EH (cell line): Measurements from ENCODE around the gene PGGHG.
"Not testable (repeated sequence)": the region's sequence is repeated elsewhere in the genome, so short reads cannot be mapped to it uniquely, and the experiment has no call there.

ENCODE experiments used
- DNase-seq: peaks from one replicate; pipeline ENCODE4 v3.0.0-alpha.2; 2015; ENCODE audit warnings: low read depth

Gene PGGHG

DNA sequence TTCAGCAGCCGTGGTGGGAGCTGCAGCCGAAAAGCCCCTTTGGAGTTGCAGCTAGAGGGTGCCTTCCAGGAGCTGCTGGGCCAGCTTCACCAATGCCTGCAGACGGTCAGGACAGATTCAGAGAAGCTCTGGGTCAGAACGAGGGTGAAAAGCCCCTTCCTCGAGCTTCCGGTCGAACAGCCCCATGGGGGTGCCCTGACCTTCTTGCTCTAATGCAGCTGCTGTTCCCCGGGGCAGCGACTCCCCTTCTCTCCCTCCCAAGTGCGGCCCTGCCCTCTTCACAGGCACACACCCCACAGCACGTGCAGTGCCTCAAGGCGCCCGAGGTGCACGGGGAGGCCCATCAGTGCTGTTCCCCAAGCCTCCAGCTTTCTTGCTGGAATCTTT is 41.4 kb downstream of the PGGHG start:
- no peak for DNase-seq

DNA sequence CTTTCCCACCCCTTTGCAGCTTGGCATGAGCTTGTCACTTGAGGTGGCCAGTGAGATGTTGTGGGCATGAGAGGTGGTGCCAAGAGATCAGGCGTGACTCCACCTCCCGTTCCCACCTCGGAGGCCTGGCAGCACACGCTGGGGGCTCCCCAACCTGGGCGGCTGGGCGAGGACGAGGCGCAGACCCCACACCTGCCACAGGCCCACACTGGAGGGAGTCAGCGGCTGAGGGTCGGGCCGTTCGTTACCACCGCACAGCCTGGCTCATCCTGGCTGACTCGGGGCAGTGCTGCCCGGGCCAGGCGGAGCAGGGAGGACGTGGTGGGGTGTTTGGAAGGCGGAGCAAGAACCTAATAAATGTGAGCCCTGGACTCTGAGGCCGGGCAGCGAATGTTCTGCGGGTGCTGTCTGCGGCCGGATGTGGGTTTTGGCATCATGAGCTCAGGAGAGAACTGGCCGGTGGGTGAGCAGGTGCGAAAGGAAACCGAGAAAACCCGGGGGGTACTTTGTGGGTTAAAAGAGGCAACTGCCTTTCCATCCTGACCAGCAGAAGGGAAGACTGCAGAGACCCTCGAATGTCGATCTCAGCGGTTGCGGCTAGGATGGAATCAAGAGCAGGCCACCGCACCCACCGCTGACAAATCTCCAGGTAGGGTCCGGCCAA is 41.9 kb downstream of the PGGHG start:
- DNase-seq: no peak

DNA sequence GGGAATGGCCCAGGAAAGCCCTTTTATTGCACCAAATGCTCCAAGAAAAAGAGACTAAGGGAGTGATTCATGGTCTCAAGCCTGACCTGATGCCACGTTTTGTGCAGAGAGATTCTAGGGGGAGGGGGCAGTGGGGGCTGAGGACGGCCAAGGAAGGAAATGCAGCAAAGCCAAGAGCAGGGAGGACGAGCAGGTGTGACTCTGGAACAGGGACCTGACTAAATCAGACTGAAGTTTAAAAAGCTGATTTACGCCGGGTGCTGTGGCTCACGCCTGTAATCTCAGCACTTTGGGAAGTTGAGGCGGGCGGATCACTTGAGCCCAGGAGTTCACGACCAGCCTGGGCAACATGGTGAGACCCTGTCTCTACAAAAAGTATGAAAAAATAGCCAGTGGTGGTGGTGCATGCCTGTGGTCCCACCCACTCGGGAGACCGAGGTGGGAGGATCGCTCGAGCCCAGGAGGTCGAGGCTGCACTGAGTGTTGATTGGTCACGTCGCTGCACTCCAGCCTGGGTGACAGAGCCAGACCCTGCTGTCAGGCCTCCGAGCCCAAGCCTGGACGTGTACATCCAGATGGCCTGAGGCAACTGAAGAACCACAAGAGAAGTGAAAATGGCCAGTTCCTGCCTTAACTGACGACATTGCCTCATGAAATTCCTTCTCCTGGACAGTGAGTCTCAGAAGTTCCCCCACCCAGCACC is 42.6 kb downstream of the PGGHG start:
- no peak for DNase-seq

DNA sequence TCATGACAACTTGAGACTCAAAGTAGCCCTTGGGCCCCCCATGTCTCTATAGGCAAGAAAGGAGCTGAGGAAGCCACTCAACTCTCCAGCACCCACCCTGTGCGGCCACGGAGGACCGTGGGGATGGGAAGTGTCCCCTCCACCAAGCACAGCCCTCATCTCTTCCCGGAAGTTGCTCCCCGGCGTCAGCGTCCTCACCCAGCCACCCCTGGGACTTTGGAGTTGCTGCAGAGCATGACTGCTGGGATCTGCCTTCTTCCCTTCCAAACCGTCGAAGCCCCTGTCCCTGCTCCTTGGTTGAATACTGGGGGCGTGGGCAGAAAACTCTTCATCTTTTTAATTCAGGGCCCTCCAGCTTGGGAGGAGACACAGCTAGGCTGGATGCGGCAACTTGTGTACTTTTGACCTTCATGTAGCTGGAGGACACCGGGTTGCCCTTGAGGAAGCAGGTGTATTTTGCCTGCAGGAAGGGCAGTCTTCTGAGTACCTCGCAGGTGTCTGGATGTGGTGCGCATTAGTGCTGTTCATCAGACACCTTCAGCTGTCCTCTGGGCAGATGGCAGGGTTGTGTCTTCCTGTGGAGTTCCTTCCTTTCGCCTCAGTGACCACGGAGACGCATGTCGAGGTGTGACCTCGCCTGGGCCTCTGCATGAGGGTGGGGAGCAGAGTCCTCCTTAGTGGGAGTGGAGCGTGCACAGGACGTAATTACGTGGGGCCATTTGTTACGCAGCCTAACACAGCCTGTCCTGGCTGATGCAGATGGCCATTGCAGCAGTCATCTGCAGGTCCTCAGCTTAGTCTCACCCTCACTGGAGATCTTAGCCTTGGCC is 43.9 kb downstream of the PGGHG start:
- DNase-seq: no peak

DNA sequence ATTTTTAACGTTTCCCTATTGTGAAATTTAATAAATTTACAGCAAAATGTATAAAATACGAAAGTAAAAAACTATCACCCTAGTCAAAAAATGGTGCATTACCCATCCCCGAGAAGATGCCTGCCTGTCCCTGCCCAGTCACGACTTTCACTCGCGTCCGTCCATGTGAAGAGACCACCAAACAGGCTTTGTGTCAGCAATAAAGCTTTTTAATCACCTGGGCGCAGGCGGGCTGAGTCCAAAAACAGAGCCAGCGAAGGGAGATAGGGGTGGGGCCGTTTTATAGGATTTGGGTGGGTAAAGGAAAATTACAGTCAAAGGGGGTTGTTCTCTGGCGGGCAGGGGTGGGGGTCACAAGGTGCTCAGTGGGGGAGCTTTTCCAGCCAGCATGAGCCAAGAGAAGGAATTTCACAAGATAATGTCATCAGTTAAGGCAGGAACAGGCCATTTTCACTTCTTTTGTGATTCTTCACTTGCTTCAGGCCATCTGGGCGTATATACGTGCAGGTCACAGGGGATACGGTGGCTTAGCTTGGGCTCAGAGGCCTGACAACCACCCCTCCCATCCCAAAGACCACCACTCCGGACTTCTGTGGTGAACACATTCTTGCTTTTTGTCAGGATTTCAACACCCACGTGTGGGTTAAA is 44.8 kb downstream of the PGGHG start:
- DNase-seq: not testable (repeated sequence)

DNA sequence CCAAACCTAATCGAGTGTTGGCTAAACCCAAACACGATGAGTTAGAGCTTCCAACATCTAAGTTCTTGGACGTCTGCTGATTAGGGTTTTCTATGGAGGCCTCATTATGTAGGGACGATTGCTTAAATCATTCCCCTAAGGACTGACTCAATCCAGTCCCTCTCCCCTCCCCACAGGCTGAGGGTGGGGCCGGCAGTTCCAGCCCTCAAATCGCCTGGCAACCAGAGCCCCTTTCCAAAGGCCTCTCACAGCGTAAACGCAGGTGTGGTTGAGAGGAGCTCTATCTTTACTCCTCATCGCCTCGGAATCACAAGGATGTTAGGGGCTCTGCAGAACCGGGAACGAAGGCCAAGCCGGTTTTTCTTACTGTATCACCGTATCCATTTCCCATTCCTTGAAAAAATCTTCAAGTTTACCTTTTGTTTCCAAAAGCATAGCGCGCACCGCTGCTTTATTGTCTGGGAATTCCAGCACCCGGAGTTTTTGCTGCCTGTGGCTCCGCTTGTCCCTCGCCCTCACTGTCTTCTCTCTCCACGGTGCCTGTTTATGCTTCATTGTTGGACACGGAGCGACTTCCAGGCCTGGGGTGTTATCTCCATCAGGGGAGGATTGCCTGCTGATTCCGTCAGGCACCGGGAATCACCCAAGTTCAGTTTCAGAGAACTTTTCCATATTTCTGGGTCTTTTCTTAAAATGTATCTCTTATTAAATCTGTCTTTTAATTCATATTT is 45.5 kb downstream of the PGGHG start:
- no peak for DNase-seq

DNA sequence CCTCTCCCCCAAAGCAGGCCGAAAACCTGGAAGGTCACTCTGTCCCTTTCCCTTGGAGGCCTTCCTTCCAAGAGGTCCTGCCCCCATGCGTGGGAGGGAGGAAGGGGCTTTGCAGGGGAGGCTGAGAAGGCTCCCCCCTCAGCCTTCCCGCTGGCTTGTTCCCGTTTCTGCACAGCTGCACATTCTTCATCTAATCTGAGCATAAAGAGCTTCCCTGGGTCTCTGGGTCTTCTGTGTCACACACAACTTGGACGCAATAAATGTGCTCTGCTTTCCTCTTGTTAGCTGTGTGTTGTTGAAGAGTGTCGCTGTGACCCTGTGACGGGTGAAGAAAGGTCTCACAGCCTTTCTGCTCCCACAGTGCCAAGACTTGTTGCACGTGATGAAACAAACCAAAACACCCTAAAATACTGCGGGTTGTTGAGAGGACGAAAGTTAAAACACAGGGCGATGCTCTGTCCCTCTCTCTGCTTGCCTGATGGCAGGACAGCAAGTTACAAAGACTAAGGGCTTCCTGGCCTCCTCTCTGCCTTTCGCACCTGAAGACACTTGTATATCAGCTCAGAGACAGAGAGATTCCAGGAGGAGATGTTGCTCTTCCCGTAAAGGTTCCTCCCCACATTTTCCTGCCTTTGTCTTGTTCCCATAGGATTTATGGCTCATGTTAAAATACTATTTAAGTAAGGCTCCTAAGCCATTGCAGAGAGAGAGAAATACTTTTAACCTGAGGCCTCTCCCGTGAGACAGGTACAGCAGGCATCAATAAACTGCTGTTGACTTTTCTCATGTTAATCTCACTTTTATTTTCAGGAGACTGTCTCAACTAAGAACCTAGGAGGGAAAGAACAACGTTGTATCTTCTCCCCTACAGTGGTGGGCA is 47.1 kb downstream of the PGGHG start:
- peak; percentile 46 for DNase-seq

DNA sequence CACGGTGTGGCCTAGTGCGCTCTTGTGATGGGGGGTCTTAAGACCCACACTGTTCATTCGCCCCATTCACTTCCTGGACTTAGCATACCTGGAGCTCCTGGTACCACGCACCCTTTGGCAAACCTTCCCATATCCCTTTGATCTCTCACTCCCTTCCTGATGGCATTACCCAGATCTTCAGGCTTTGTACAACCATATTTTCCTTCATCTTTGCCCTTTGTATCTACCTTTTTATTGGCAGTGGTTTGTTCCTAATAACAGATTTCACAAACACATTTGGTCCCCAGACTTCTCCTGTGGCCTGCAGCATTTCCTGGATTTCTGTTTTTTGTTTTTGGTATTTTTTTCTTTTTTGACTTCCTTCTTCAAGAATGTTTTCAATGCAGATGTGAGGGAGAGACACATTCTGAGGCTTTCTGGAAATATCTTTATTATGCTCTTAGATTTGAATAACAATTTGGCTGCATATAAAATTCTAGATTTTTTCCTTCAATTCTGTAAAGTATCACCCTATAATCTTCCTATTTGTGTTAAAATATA is 47.8 kb downstream of the PGGHG start:
- DNase-seq: no peak

DNA sequence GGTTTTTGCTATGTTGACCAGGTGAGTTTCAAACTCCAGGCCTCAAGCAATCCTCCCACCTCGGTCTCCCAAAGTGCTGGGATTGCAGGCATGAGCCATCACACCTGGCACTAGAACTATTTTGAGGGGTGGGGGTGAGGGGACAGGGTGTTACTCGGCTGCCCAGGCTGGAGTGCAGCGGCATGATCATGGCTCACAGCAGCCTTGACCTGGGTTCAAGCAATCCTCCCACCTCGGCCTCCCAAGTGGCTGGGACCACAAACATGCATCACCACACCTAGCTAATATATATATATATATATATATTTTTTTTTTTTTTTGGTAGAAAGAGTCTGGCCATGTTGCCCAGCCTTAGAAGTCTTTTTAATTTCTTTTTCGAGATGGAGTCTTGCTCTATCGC is 48.8 kb downstream of the PGGHG start:
- no peak for DNase-seq

DNA sequence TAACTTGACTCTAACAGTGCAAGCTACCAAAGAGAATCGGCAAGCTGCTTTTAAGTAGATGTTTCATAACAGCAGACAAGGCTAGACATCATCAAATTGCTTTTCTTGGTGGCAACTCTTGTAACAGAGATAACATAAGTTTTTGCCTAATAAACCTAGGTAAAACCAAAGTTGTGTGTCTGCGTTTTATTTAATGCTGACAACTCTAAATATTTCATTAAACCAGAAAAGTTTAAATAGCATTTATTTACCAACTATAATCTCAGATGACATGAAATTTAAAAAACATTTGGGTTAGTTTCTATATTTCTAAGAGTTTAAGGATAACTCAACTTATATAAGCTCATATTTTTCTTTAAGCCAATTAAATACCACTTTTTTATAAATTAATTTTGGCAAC is 51.0 kb downstream of the PGGHG start:
- no peak for DNase-seq

DNA sequence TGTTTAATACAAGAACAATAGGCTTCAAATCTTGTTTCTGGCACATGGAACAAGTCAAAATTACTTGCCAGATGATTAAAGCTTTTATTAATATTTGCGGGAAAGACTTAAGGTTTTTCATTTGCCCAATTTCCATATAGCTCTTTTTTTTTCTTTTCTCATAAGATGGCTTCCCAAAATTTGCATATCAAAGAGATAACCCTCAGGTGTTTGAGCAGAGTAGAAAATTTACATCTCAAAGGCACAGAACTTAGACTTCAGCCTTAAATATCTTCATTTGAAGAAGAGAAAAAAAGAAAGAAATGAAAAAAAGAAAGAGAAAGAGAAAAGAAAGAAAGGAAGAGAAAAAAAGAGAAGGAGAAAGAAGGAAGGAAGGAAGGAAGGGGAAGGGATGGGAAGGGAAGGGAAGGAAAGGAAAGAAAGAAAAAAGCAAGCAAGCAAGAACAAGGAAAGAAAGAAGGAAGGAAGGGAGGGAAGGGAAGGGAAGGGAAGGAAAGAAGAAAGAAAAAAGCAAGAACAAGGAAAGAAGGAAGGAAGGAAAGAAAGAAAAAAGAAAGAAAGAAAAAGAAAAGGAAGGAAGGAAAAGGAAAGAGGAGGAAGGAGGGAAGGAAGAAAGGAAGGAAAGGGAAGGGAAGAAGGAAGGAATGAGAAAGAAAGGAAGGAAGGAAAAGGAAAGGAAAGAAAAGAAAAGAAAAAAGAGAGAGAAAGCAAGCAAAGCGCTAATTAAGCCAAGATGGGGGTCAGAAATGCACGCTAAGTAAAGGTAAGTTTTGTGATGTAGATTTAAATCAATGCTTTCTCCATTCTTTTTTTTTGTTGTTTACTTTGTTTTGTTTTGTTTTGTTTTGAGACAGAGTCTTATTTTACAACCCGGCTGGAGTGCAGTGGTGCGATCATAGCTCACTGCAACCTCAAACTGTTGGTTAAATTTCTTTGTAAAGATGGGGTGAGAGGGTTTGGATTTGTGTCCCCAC is 51.9 kb downstream of the PGGHG start:
- DNase-seq: no peak

DNA sequence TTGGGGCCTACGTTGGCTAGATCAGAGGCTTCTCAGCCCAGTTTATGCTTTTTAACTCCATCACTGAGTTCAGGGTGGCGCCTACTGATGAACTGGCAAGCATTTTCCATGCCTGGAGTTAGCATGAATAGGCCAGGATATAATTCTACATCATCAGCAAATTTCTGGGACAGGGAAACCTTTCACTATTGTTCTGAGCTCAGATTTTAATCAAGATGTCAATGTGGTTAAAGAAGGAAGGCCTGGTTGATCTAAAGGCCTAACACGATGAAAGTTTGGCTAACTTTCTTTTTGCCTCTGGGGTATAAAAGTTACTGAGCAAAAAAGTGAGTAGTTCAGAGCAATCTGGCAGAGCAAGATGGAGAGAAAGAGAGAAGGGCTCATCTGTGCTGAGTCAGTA is 53.4 kb downstream of the PGGHG start:
- DNase-seq: no peak

DNA sequence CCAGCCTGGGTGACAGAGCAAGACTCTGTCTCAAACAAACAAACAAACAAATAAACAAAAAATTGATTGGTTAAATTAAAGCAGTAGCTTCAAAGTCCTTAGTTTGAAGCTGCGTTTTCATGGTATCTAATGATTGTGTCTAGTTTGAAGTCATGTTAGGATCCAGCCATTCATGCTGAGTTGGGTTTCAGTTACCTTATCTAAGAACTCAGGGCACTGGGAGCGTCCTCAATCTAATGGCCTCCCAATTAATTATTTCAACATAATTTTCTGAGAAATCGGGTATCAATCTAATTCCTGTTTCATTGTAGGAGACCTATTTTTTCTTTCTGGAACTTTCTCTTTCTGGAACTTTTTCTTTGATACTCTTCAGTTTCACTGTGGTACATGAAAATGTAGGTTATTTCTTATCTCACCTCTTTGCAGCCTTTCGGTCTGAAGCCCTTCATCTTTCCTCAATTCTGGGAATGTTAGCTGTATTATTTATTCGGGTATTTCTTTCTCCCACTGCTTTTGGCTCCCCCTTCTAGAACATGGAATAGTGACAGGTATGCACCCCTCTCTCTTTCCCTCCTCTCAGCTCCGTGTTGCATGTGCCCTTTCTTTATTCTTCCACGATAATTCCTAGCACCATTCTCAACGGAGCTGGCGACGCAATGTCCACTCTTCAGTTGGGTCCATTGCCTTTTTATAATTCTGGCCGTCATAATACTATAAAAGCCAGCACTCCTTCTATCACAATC is 56.1 kb downstream of the PGGHG start:
- DNase-seq: no peak
